IMR-90 (cell line): Measurements from ENCODE around the gene AP2A1. TPM values are rescaled to one million over a fixed set of nuclear protein-coding genes. Genes with fewer than 3 reads are reported as not detected.

Experiments
- ATAC-seq: fragments of 200-7000 bp; cut with Tn5 transposase; 2 replicates; pipeline ENCODE4 v1.9.1; 2020; ENCODE audit warnings: low read depth, mild to moderate bottlenecking, moderate library complexity
- BruUV-seq: library from RNA; stranded (reverse); fragments of 400-500 nt; replicated peaks from 2 replicates; lab custom pipeline; 2021; lab: Mats Ljungman, UMichigan
- CTCF ChIA-PET: fragments of 300-600 bp; formaldehyde crosslinking; extraction: SDS; loops from one replicate; lab custom pipeline; 2021; ENCODE audit warnings: antibody characterized with exemption; lab: Yijun Ruan, JAX
- POLR2A ChIA-PET: fragments of 300-600 bp; sonication (Branson Sonifier 250); formaldehyde crosslinking; loops from one replicate; lab custom pipeline; 2022; ENCODE audit warnings: antibody characterized with exemption; ENCODE audit not compliant: unreplicated experiment; lab: Charles Lee
- DNase-seq: peaks from one replicate; pipeline ENCODE4 v3.0.0; 2013
- H2AFZ ChIP-seq: replicated peaks from 2 replicates; pipeline ENCODE3; 2013; ENCODE audit warnings: low read length, mild to moderate bottlenecking; ENCODE audit not compliant: poor library complexity
- H2AK5ac ChIP-seq: 2 replicates; pipeline ENCODE4 v1.6.1; 2013; ENCODE audit warnings: low read depth, low read length, inconsistent platforms
- H2AK9ac ChIP-seq: replicated peaks from 2 replicates; pipeline ENCODE3; 2013; ENCODE audit warnings: mild to moderate bottlenecking, low read depth, low read length, moderate library complexity; ENCODE audit not compliant: poor library complexity
- H2BK120ac ChIP-seq: 2 replicates; pipeline ENCODE4 v1.6.1; 2013; ENCODE audit warnings: low read depth, low read length, inconsistent platforms
- H2BK15ac ChIP-seq: 3 replicates; pipeline ENCODE4 v1.6.1; 2013; ENCODE audit warnings: low read depth, low read length, inconsistent platforms
- H2BK20ac ChIP-seq: 2 replicates; pipeline ENCODE4 v1.6.1; 2013; ENCODE audit warnings: low read depth, mild to moderate bottlenecking, inconsistent platforms, low read length, moderate library complexity
- H2BK5ac ChIP-seq: 2 replicates; pipeline ENCODE4 v1.6.1; 2013; ENCODE audit warnings: mild to moderate bottlenecking, low read depth, low read length, inconsistent platforms; ENCODE audit not compliant: poor library complexity, severe bottlenecking
- H3K14ac ChIP-seq: replicated peaks from 2 replicates; pipeline ENCODE4 v1.6.1; 2013; ENCODE audit warnings: low read depth, low read length, inconsistent platforms
- H3K18ac ChIP-seq: 2 replicates; pipeline ENCODE4 v1.6.1; 2013; ENCODE audit warnings: low read depth, low read length, control low read depth
- H3K23ac ChIP-seq: 2 replicates; pipeline ENCODE4 v1.6.1; 2013; ENCODE audit warnings: low read depth, low read length, inconsistent platforms
- H3K27ac ChIP-seq: 2 replicates; pipeline ENCODE4 v1.5.1; 2013; ENCODE audit warnings: mild to moderate bottlenecking, control low read depth, low read length; ENCODE audit not compliant: insufficient read depth
- H3K27me3 ChIP-seq: 2 replicates; pipeline ENCODE4 v1.6.1; 2013; ENCODE audit warnings: low read length; ENCODE audit not compliant: control insufficient read depth, insufficient read depth
- H3K36me3 ChIP-seq: 2 replicates; pipeline ENCODE4 v1.6.1; 2013; ENCODE audit warnings: low read length, mixed read lengths; ENCODE audit not compliant: control insufficient read depth, insufficient read depth
- H3K4ac ChIP-seq: 2 replicates; pipeline ENCODE4 v1.6.1; 2013; ENCODE audit warnings: low read depth, low read length, inconsistent platforms
- H3K4me1 ChIP-seq: 2 replicates; pipeline ENCODE4 v1.6.1; 2013; ENCODE audit warnings: low read length, mixed read lengths; ENCODE audit not compliant: control insufficient read depth, insufficient read depth
- H3K4me2 ChIP-seq: 2 replicates; pipeline ENCODE4 v1.6.1; 2013; ENCODE audit warnings: low read depth, mild to moderate bottlenecking, control low read depth, low read length, moderate library complexity
- H3K4me3 ChIP-seq: 2 replicates; pipeline ENCODE4 v1.5.1; 2013; ENCODE audit warnings: low read depth, mild to moderate bottlenecking, control low read depth, low read length, moderate library complexity; ENCODE audit not compliant: insufficient read depth
- H3K56ac ChIP-seq: 2 replicates; pipeline ENCODE4 v1.6.1; 2013; ENCODE audit warnings: low read length, inconsistent platforms; ENCODE audit not compliant: insufficient read depth; ENCODE audit errors: extremely low read depth
- H3K79me1 ChIP-seq, 2 experiments: 2 replicates each; pipeline ENCODE4 v1.6.1; 2013; ENCODE audit warnings: low read length in 2 of 2, inconsistent platforms in 1 of 2, low read depth in 1 of 2
- H3K9ac ChIP-seq: 2 replicates; pipeline ENCODE4 v1.6.1; 2013; ENCODE audit warnings: low read depth, low read length, control low read depth
- H3K9me1 ChIP-seq: 2 replicates; pipeline ENCODE4 v1.6.1; 2013; ENCODE audit warnings: low read length, inconsistent platforms; ENCODE audit not compliant: insufficient read depth
- H3K9me3 ChIP-seq: 2 replicates; pipeline ENCODE4 v1.6.1; 2013; ENCODE audit warnings: low read length; ENCODE audit not compliant: control insufficient read depth, insufficient read depth
- H4K20me1 ChIP-seq: 2 replicates; pipeline ENCODE4 v1.6.1; 2013; ENCODE audit warnings: low read length, inconsistent platforms; ENCODE audit not compliant: insufficient read depth
- H4K5ac ChIP-seq: 2 replicates; pipeline ENCODE4 v1.6.1; 2013; ENCODE audit warnings: mild to moderate bottlenecking, low read depth, low read length, control low read depth
- H4K8ac ChIP-seq, 2 experiments: 2 replicates each; pipeline ENCODE4 v1.6.1; 2013; ENCODE audit warnings: low read depth in 2 of 2, low read length in 2 of 2, control low read depth in 1 of 2, inconsistent platforms in 1 of 2
- H4K91ac ChIP-seq: 2 replicates; pipeline ENCODE4 v1.6.1; 2013; ENCODE audit warnings: low read depth, low read length, inconsistent platforms; ENCODE audit not compliant: insufficient read depth
- CEBPB ChIP-seq: IDR thresholded peaks from 2 replicates; pipeline ENCODE4 v1.6.1; 2012; ENCODE audit warnings: low read depth, low read length, improper control_type of control experiment
- CHD1 ChIP-seq: IDR thresholded peaks from 2 replicates; pipeline ENCODE4 v1.6.1; 2012; ENCODE audit warnings: low read depth, low read length, improper control_type of control experiment
- MAFK ChIP-seq: IDR thresholded peaks from 2 replicates; pipeline ENCODE4 v1.6.1; 2012; ENCODE audit warnings: low read depth, low read length, improper control_type of control experiment
- MAZ ChIP-seq: IDR thresholded peaks from 2 replicates; pipeline ENCODE4 v1.6.1; 2012; ENCODE audit warnings: low read depth, mild to moderate bottlenecking, low read length, improper control_type of control experiment, moderate library complexity, borderline replicate concordance
- NFE2L2 ChIP-seq: fragments of 150-350 bp; IDR thresholded peaks from 2 replicates; pipeline ENCODE4 v1.6.1; 2016; ENCODE audit warnings: low read depth, mild to moderate bottlenecking, low read length
- POLR2A ChIP-seq: IDR thresholded peaks from 2 replicates; pipeline ENCODE4 v1.6.1; 2012; ENCODE audit warnings: mild to moderate bottlenecking, low read depth, low read length
- RFX5 ChIP-seq: IDR thresholded peaks from 2 replicates; pipeline ENCODE4 v1.8.0; 2012; ENCODE audit warnings: low read depth, mild to moderate bottlenecking, low read length, moderate library complexity
- WGBS, 2 experiments: methylation state at CpG; one replicate each; pipeline versions ENCODE4 v1.1.5 to v1.1.7; 2013; ENCODE audit warnings: missing lambda C conversion rate in 2 of 2; ENCODE audit not compliant: insufficient read length in 1 of 2; ENCODE audit errors: extremely low coverage in 2 of 2; 5-methylcytosine and 5-hydroxymethylcytosine counted together
- dilution Hi-C: fragments of 300-500 bp; cut with HindIII; formaldehyde crosslinking; loops from one replicate; pipeline ENCODE4 v1.14.3; 2018; ENCODE audit warnings: low sequenced_read_pairs; ENCODE audit not compliant: unreplicated experiment
- in situ Hi-C: fragments of 300-500 bp; cut with MboI; formaldehyde crosslinking; loops from 3 replicates; pipeline ENCODE4 v1.14.3; 2019; ENCODE audit warnings: low sequenced_read_pairs, inconsistent platforms, mixed read lengths
- intact Hi-C: fragments of 100-400 bp; cut with micrococcal nuclease; formaldehyde crosslinking; loops from 2 replicates; pipeline ENCODE4 v1.10.0; 2022
- polyA plus RNA-seq, 3 experiments: library from polyadenylated mRNA; depleted of rRNA; stranded (reverse); fragments of >200 nt; gene quantifications; 2 replicates each; pipeline ENCODE4 v1.2.3, GENCODE V29; 2012; ENCODE audit warnings: low replicate concordance in 1 of 3
- total RNA-seq: library from RNA; depleted of rRNA; stranded (reverse); fragments of >200 nt; gene quantifications from 2 replicates; pipeline ENCODE4 v1.2.3, GENCODE V29; 2012

Gene AP2A1
- total and polyA plus RNA-seq, 2 of the 4 experiments (the other 2 are of a cell fraction) = 40.7 to 122 TPM

DNA sequence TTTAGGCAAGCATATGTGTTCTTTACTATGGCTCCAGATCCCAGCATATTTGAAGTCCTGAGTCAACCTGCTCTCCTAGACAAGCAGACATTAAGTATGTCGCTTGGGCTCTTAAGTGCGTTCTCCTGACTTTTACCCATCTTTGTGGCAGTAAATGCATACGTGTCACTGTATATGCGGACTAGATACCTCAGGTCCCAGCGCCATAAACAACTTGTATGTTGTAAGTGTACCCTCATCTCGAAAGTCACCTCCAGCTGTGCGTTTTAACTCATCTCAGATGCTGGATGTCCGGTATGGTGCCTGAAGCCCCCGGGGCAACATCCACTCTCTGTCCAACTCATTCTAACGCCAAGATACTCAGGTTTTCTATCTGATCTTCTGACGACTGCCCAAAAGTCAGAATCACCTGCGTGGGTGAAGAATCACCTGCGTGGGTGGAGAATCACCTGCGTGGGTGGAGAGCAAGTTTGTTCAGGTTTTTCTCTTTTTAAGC, 85.9 kb downstream of the AP2A1 start:
- ChIA-PET POLR2A (no interaction called here), CTCF (interaction anchor here (0.7 kb wide), 1 partner anchor 12 kb away, joined by 3 read pairs; no protein-coding TSS in a partner anchor)
- in situ Hi-C loops (loop anchor here (10.0 kb wide), 1 partner anchor 168 kb away; the partner anchor contains the start of gene ADM5), dilution Hi-C loops (no loop called here), intact Hi-C loops (no loop called here)
- TF ChIP-seq CHD1 = no peak
- no peak for TF ChIP-seq MAZ
- no peak for TF ChIP-seq MAFK
- TF ChIP-seq POLR2A = no peak
- no peak for TF ChIP-seq RFX5
- TF ChIP-seq NFE2L2 = no peak
- no peak for TF ChIP-seq CEBPB
- WGBS, 2 experiments = 40% methylated on average over 1 of the region's 14 CpGs; no CpG with 5 or more reads in 1 of the 2 experiments
- DNase-seq (peak; percentile 22), ATAC-seq (no peak)
- H4K5ac ChIP-seq = no peak overlapping the region
- H3K23ac ChIP-seq = peak overlapping the region; percentile 87
- H3K36me3 ChIP-seq = peaks cover 36% of the 10 kb centered on the region
- no peak overlapping the region for H2BK5ac ChIP-seq
- H3K9me1 ChIP-seq = peaks cover 13% of the 10 kb centered on the region
- H3K27me3 ChIP-seq = no peaks in the 10 kb centered on the region
- peaks cover 69% of the 10 kb centered on the region for H4K20me1 ChIP-seq
- no peak overlapping the region for H2BK20ac ChIP-seq
- H3K4ac ChIP-seq = no peak overlapping the region
- H4K91ac ChIP-seq = no peak overlapping the region
- H3K9me3 ChIP-seq = no peaks in the 10 kb centered on the region
- no peak overlapping the region for H2AFZ ChIP-seq
- no peak overlapping the region for H2BK15ac ChIP-seq
- no peak overlapping the region for H4K8ac ChIP-seq
- H3K4me1 ChIP-seq = peaks cover 16% of the 10 kb centered on the region
- no peak overlapping the region for H2AK5ac ChIP-seq
- peak overlapping the region; percentile 81 for H2AK9ac ChIP-seq
- H3K27ac ChIP-seq = no peak overlapping the region
- peaks cover 25 to 83% of the 10 kb centered on the region in 2 experiments for H3K79me1 ChIP-seq
- H3K14ac ChIP-seq = peak overlapping the region; percentile 74; the same call in 1 of the 2 replicates
- no peak overlapping the region for H2BK120ac ChIP-seq
- H3K9ac ChIP-seq = no peak overlapping the region
- H3K18ac ChIP-seq = no peak overlapping the region
- TSS peak; percentile 68 for BruUV-seq
- H3K4me3 ChIP-seq = peak overlapping the region; percentile 60; the same call in 1 of the 2 replicates
- peak overlapping the region; percentile 94 for H3K4me2 ChIP-seq
- no peak overlapping the region for H3K56ac ChIP-seq
